ENCODE results near the gene ACSM5. TPM values are rescaled to one million over a fixed set of nuclear protein-coding genes. Genes with fewer than 3 reads are reported as not detected.

The ACSM5 gene
- total and polyA plus RNA-seq, 2 of the 4 experiments (the other 2 are of a cell fraction), result not detected

- no peak overlapping the region for H3K56ac ChIP-seq (ENCODE audit: extremely low read depth, insufficient read depth, low read length)
- in situ Hi-C loops (cut with MboI; ENCODE audit: low sequenced_read_pairs) (no loop called here), dilution Hi-C loops (cut with HindIII; ENCODE audit: low sequenced_read_pairs, unreplicated experiment) (no loop called here), intact Hi-C loops (cut with micrococcal nuclease) (no loop called here)
- DNase-seq (no peak), ATAC-seq (ENCODE audit: low read depth) (no peak)
- H2BK120ac ChIP-seq (ENCODE audit: low read depth, low read length), result no peak overlapping the region
- H2AFZ ChIP-seq (replicated peaks; ENCODE audit: low read length, poor library complexity), result no peak overlapping the region
- no peaks in the 10 kb centered on the region for H4K20me1 ChIP-seq (ENCODE audit: insufficient read depth, low read length)
- H3K4me3 ChIP-seq (ENCODE audit: insufficient read depth, low read depth, low read length), result no peak overlapping the region
- no peaks in the 10 kb centered on the region for H3K36me3 ChIP-seq (ENCODE audit: control insufficient read depth, insufficient read depth, low read length)
- no peaks in the 10 kb centered on the region for H3K9me1 ChIP-seq (ENCODE audit: insufficient read depth, low read length)
- H2BK15ac ChIP-seq (ENCODE audit: low read depth, low read length), result no peak overlapping the region
- no TSS peak for BruUV-seq (replicated peaks)
- H3K4ac ChIP-seq (ENCODE audit: low read depth, low read length), result no peak overlapping the region
- CTCF ChIA-PET, result no interaction called here
- no peak overlapping the region for H3K4me2 ChIP-seq (ENCODE audit: low read depth, low read length)
- H3K27ac ChIP-seq (ENCODE audit: insufficient read depth, low read length), result no peak overlapping the region
- no peaks in the 10 kb centered on the region for H3K4me1 ChIP-seq (ENCODE audit: control insufficient read depth, insufficient read depth, low read length)
- no peak overlapping the region for H3K23ac ChIP-seq (ENCODE audit: low read depth, low read length)
- POLR2A ChIA-PET (ENCODE audit: unreplicated experiment), result no interaction called here
- H2AK9ac ChIP-seq (replicated peaks; ENCODE audit: low read depth, low read length, poor library complexity), result no peak overlapping the region
- no peak for TF ChIP-seq FOS (IDR thresholded peaks at IDR 0.05; ENCODE audit: low read depth, low read length)
- TF ChIP-seq POLR2A (IDR thresholded peaks at IDR 0.05; ENCODE audit: low read depth, low read length), result no peak
- TF ChIP-seq CHD1 (IDR thresholded peaks at IDR 0.05; ENCODE audit: low read depth, low read length), result no peak
- TF ChIP-seq MAFK (IDR thresholded peaks at IDR 0.05; ENCODE audit: low read depth, low read length), result no peak
- no peak for TF ChIP-seq CEBPB (IDR thresholded peaks at IDR 0.05; ENCODE audit: low read depth, low read length)
- TF ChIP-seq BHLHE40 (IDR thresholded peaks at IDR 0.05; ENCODE audit: low read depth, low read length), result no peak
- no peak for TF ChIP-seq NFE2L2 (IDR thresholded peaks at IDR 0.05; ENCODE audit: low read depth, low read length)
- no peak for TF ChIP-seq RCOR1 (IDR thresholded peaks at IDR 0.05; ENCODE audit: insufficient replicate concordance, low read length)
- TF ChIP-seq MAZ (IDR thresholded peaks at IDR 0.05; ENCODE audit: borderline replicate concordance, low read depth, low read length), result no peak
- TF ChIP-seq USF2 (IDR thresholded peaks at IDR 0.05; ENCODE audit: low read depth, low read length), result no peak
- no peak for TF ChIP-seq RAD21 (IDR thresholded peaks at IDR 0.05; ENCODE audit: low read length)
- TF ChIP-seq MXI1 (IDR thresholded peaks at IDR 0.05; ENCODE audit: borderline replicate concordance, low read depth, low read length), result no peak
- no peak for TF ChIP-seq RFX5 (IDR thresholded peaks at IDR 0.05; ENCODE audit: low read depth, low read length)
- no peak for TF ChIP-seq SMC3 (IDR thresholded peaks at IDR 0.05; ENCODE audit: low read depth, low read length)
- H2BK20ac ChIP-seq (ENCODE audit: low read depth, low read length), result no peak overlapping the region
- H4K5ac ChIP-seq (ENCODE audit: low read depth, low read length), result no peak overlapping the region
- no peak overlapping the region for H3K14ac ChIP-seq (replicated peaks; ENCODE audit: low read depth, low read length)
- no peaks in the 10 kb centered on the region for H3K27me3 ChIP-seq (ENCODE audit: control insufficient read depth, insufficient read depth, low read length)
- H3K79me1 ChIP-seq (ENCODE audit: low read depth in 1 of 2, low read length in 2 of 2), result no peaks in the 10 kb centered on the region
- no peak overlapping the region for H3K18ac ChIP-seq (ENCODE audit: low read depth, low read length)
- no peak overlapping the region for H3K9ac ChIP-seq (ENCODE audit: low read depth, low read length)
- H4K91ac ChIP-seq (ENCODE audit: insufficient read depth, low read depth, low read length), result no peak overlapping the region
- H2AK5ac ChIP-seq (ENCODE audit: low read depth, low read length), result no peak overlapping the region
- no peaks in the 10 kb centered on the region for H3K9me3 ChIP-seq (ENCODE audit: control insufficient read depth, insufficient read depth, low read length)
- WGBS, 2 experiments (ENCODE audit: extremely low coverage in 2 of 2, insufficient read length in 1 of 2), result 0% methylated on average over 1 of the region's 3 CpGs; no CpG with 5 or more reads in 1 of the 2 experiments
- no peak overlapping the region for H4K8ac ChIP-seq (ENCODE audit: low read depth in 2 of 2, low read length in 2 of 2)
- no peak overlapping the region for H2BK5ac ChIP-seq (ENCODE audit: low read depth, low read length, poor library complexity, severe bottlenecking)
Measured at GRCh38 chr16:20441191-20441590, 31.9 kb downstream of the ACSM5 start.
